ENCODE data around the gene C6orf136. TPM values are rescaled to one million over a fixed set of nuclear protein-coding genes. Genes with fewer than 3 reads are reported as not detected.

C6orf136 gene
- total and polyA plus RNA-seq, 9 of the 15 experiments (the other 6 are each of a cell fraction or from before 2014, with no cell fraction given) = 14.1 to 63.1 (median 18.4) TPM

DNA sequence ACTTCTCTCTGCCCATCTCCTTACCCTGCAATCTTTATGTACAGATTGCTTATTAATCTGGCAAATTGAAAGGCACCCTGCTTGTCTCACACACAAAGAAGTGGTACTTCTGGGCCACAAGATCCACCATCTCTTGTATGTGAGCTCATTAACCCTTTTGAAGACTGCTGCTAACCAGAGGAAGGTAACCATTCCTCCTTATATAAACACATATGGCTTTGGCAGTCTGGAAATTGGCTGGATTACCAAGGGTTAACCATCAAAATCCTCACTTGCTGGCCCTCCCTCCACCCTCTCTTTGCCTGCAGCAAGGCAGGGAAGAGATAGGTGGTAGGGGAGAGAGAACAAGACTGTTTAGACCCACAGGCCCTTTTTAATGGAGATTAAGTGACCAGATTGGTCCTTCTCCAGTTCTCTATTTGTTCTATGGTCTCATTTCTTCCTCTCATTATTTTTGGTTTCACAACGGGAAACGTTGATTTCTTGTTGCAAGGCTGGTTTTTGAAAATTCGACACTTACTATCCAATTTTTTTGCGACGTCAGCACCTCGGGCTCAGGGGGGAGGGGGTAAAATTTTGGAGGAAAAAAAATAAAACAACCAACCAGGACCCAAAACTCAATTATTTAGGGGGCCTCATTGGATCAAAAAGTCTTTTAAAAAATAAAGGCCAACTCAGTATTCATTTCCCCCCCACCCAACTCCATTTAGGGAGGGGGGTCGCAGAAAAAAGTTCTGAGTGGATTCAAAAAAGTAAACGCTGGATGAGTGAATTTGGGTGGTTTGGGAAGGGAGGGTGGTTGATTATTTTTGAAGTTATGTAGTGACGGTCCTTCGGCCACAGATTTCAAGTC, 30.7 kb upstream of the C6orf136 start (continued):
- TF ChIP-seq, protein P1, sequence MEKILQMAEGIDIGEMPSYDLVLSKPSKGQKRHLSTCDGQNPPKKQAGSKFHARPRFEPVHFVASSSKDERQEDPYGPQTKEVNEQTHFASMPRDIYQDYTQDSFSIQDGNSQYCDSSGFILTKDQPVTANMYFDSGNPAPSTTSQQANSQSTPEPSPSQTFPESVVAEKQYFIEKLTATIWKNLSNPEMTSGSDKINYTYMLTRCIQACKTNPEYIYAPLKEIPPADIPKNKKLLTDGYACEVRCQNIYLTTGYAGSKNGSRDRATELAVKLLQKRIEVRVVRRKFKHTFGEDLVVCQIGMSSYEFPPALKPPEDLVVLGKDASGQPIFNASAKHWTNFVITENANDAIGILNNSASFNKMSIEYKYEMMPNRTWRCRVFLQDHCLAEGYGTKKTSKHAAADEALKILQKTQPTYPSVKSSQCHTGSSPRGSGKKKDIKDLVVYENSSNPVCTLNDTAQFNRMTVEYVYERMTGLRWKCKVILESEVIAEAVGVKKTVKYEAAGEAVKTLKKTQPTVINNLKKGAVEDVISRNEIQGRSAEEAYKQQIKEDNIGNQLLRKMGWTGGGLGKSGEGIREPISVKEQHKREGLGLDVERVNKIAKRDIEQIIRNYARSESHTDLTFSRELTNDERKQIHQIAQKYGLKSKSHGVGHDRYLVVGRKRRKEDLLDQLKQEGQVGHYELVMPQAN (IDR thresholded peaks at IDR 0.05; ENCODE audit: borderline replicate concordance) = no peak
- TF ChIP-seq POLR3G (IDR thresholded peaks at IDR 0.05; ENCODE audit: extremely low read depth, insufficient read length, insufficient replicate concordance) (no peak), KAT8 (IDR thresholded peaks at IDR 0.05; ENCODE audit: low read depth) (no peak), KDM1A (IDR thresholded peaks at IDR 0.05) (0 out of 4 replicates have a peak, but pooled peaks of 1 of the 2 experiments have one; percentile 4), CBX1 (IDR thresholded peaks at IDR 0.05; ENCODE audit: low read depth) (no peak; the same call in 1 of the 2 replicates), CREBBP (IDR thresholded peaks at IDR 0.05; ENCODE audit: low read depth, low read length) (no peak), NFXL1 (CRISPR knock-in tag; IDR thresholded peaks at IDR 0.05) (no peak), CEBPB (tag; IDR thresholded peaks at IDR 0.05) (no peak), LEF1 (IDR thresholded peaks at IDR 0.05) (no peak), RBM14 (IDR thresholded peaks at IDR 0.05; ENCODE audit: borderline replicate concordance, insufficient read depth, low read depth, low read length) (no peak), DIDO1 (tag; IDR thresholded peaks at IDR 0.05; ENCODE audit: low read depth) (no peak), TEAD2 (tag; IDR thresholded peaks at IDR 0.05) (no peak), FOXJ3 (CRISPR knock-in tag; IDR thresholded peaks at IDR 0.05) (no peak), NCOA2 (IDR thresholded peaks at IDR 0.05; ENCODE audit: partially characterized antibody in 2 of 2) (no peak)
- TF ChIP-seq, protein P2, sequence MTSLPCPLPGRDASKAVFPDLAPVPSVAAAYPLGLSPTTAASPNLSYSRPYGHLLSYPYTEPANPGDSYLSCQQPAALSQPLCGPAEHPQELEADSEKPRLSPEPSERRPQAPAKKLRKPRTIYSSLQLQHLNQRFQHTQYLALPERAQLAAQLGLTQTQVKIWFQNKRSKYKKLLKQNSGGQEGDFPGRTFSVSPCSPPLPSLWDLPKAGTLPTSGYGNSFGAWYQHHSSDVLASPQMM (CRISPR knock-in tag; IDR thresholded peaks at IDR 0.05) = no peak
- TF ChIP-seq, protein P3, sequence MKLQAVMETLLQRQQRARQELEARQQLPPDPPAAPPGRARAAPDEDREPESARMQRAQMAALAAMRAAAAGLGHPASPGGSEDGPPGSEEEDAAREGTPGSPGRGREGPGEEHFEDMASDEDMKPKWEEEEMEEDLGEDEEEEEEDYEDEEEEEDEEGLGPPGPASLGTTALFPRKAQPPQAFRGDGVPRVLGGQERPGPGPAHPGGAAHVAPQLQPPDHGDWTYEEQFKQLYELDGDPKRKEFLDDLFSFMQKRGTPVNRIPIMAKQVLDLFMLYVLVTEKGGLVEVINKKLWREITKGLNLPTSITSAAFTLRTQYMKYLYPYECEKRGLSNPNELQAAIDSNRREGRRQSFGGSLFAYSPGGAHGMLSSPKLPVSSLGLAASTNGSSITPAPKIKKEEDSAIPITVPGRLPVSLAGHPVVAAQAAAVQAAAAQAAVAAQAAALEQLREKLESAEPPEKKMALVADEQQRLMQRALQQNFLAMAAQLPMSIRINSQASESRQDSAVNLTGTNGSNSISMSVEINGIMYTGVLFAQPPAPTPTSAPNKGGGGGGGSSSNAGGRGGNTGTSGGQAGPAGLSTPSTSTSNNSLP (IDR thresholded peaks at IDR 0.05; ENCODE audit: borderline replicate concordance, low read depth, low read length) = no peak; the same call in 1 of the 2 replicates
- TF ChIP-seq, protein P4, sequence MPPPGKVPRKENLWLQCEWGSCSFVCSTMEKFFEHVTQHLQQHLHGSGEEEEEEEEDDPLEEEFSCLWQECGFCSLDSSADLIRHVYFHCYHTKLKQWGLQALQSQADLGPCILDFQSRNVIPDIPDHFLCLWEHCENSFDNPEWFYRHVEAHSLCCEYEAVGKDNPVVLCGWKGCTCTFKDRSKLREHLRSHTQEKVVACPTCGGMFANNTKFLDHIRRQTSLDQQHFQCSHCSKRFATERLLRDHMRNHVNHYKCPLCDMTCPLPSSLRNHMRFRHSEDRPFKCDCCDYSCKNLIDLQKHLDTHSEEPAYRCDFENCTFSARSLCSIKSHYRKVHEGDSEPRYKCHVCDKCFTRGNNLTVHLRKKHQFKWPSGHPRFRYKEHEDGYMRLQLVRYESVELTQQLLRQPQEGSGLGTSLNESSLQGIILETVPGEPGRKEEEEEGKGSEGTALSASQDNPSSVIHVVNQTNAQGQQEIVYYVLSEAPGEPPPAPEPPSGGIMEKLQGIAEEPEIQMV (tag; conservative IDR thresholded peaks at IDR 0.05; ENCODE audit: low read depth) = no peak
- TF ChIP-seq, protein P5, sequence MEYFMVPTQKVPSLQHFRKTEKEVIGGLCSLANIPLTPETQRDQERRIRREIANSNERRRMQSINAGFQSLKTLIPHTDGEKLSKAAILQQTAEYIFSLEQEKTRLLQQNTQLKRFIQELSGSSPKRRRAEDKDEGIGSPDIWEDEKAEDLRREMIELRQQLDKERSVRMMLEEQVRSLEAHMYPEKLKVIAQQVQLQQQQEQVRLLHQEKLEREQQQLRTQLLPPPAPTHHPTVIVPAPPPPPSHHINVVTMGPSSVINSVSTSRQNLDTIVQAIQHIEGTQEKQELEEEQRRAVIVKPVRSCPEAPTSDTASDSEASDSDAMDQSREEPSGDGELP (CRISPR knock-in tag; IDR thresholded peaks at IDR 0.05; ENCODE audit: borderline replicate concordance) = peak; percentile 42; the same call in 1 of the 2 replicates
- TF ChIP-seq, protein P6, sequence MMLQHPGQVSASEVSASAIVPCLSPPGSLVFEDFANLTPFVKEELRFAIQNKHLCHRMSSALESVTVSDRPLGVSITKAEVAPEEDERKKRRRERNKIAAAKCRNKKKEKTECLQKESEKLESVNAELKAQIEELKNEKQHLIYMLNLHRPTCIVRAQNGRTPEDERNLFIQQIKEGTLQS (IDR thresholded peaks at IDR 0.05) = no peak
- TF ChIP-seq, protein P6 (CRISPR knock-in tag; conservative IDR thresholded peaks at IDR 0.05) = peak; percentile 90

All from K562 (cell line).